ENCODE measurements around the gene CTBP1. TPM values are rescaled to one million over a fixed set of nuclear protein-coding genes. Genes with fewer than 3 reads are reported as not detected.
A peak's percentile ranks its signal among the peaks of the same experiment; 100 is the strongest.

CTBP1 gene
- total RNA-seq, 1 donor from 2014 or later = 200 TPM

- peak overlapping the region; percentile 86 for H3K27ac Mint-ChIP-seq
- H3K27me3 Mint-ChIP-seq = no peaks in the 10 kb centered on the region
- peak overlapping the region; percentile 68 for H3K4me3 Mint-ChIP-seq
- H3K36me3 Mint-ChIP-seq (ENCODE audit: low read depth) = peaks cover 23% of the 10 kb centered on the region
- intact Hi-C loops (cut with micrococcal nuclease) = loop anchor here (1.0 kb wide), 1 partner anchor 18 kb away; the partner anchor contains the start of gene CTBP1
- no peak for DNase-seq
- peaks cover 18% of the 10 kb centered on the region for H3K4me1 Mint-ChIP-seq
- peaks cover 5% of the 10 kb centered on the region for H3K9me3 Mint-ChIP-seq
Measured at GRCh38 chr4:1266881-1267763, 18.2 kb upstream of the CTBP1 start.

GRCh38 chr4:1265351-1265750 lies 16.4 kb upstream of the CTBP1 start:
- peak; percentile 48 for DNase-seq
- Mint-ChIP-seq H3K4me3 (no peak overlapping the region), H3K36me3 (ENCODE audit: low read depth) (peaks cover 17% of the 10 kb centered on the region), H3K9me3 (peaks cover 5% of the 10 kb centered on the region), H3K27me3 (no peaks in the 10 kb centered on the region), H3K27ac (no peak overlapping the region), H3K4me1 (peaks cover 22% of the 10 kb centered on the region)
- intact Hi-C loops (cut with micrococcal nuclease) = no loop called here

- no peak overlapping the region for H3K27ac Mint-ChIP-seq
- no peak overlapping the region for H3K4me3 Mint-ChIP-seq
- no peak for DNase-seq
- peaks cover 5% of the 10 kb centered on the region for H3K9me3 Mint-ChIP-seq
- intact Hi-C loops (cut with micrococcal nuclease) = no loop called here
- H3K27me3 Mint-ChIP-seq = no peaks in the 10 kb centered on the region
- peaks cover 17% of the 10 kb centered on the region for H3K36me3 Mint-ChIP-seq (ENCODE audit: low read depth)
- H3K4me1 Mint-ChIP-seq = peaks cover 25% of the 10 kb centered on the region
Measured at GRCh38 chr4:1264942-1265341, 16.0 kb upstream of the CTBP1 start.

- no peak overlapping the region for H3K27ac Mint-ChIP-seq
- peaks cover 18% of the 10 kb centered on the region for H3K36me3 Mint-ChIP-seq (ENCODE audit: low read depth)
- no peaks in the 10 kb centered on the region for H3K27me3 Mint-ChIP-seq
- intact Hi-C loops (cut with micrococcal nuclease) = no loop called here
- peaks cover 7% of the 10 kb centered on the region for H3K9me3 Mint-ChIP-seq
- H3K4me3 Mint-ChIP-seq = no peak overlapping the region
- H3K4me1 Mint-ChIP-seq = peaks cover 13% of the 10 kb centered on the region
- DNase-seq = peak; percentile 47
Measured at GRCh38 chr4:1261107-1261928, 12.4 kb upstream of the CTBP1 start.

GRCh38 chr4:1260418-1261106 lies 11.6 kb upstream of the CTBP1 start:
- Mint-ChIP-seq H3K27me3 (no peaks in the 10 kb centered on the region), H3K9me3 (peaks cover 9% of the 10 kb centered on the region), H3K4me1 (peaks cover 13% of the 10 kb centered on the region), H3K27ac (peak overlapping the region; percentile 21), H3K36me3 (ENCODE audit: low read depth) (peaks cover 14% of the 10 kb centered on the region), H3K4me3 (no peak overlapping the region)
- DNase-seq = peak; percentile 52
- intact Hi-C loops (cut with micrococcal nuclease) = no loop called here

GRCh38 chr4:1259966-1260365 lies 11.0 kb upstream of the CTBP1 start:
- intact Hi-C loops (cut with micrococcal nuclease) = no loop called here

GRCh38 chr4:1258457-1258856 lies 9.5 kb upstream of the CTBP1 start:
- DNase-seq = peak; percentile 46
- Mint-ChIP-seq H3K9me3 (peaks cover 18% of the 10 kb centered on the region), H3K36me3 (ENCODE audit: low read depth) (peaks cover 22% of the 10 kb centered on the region), H3K27ac (no peak overlapping the region), H3K27me3 (no peaks in the 10 kb centered on the region), H3K4me1 (peaks cover 21% of the 10 kb centered on the region), H3K4me3 (no peak overlapping the region)
- intact Hi-C loops (cut with micrococcal nuclease) = no loop called here

More at GRCh38 chr4:1259966-1260365, 11.0 kb upstream of the CTBP1 start:
- no peak for DNase-seq
- peak overlapping the region; percentile 52 for H3K27ac Mint-ChIP-seq
- H3K36me3 Mint-ChIP-seq (ENCODE audit: low read depth) = peaks cover 15% of the 10 kb centered on the region
- peaks cover 10% of the 10 kb centered on the region for H3K9me3 Mint-ChIP-seq
- H3K4me1 Mint-ChIP-seq = peaks cover 14% of the 10 kb centered on the region
- H3K27me3 Mint-ChIP-seq = no peaks in the 10 kb centered on the region
- H3K4me3 Mint-ChIP-seq = peak overlapping the region; percentile 0

GRCh38 chr4:1255699-1256098 lies 6.8 kb upstream of the CTBP1 start:
- DNase-seq = no peak
- Mint-ChIP-seq H3K27ac (no peak overlapping the region), H3K36me3 (ENCODE audit: low read depth) (peaks cover 48% of the 10 kb centered on the region), H3K4me1 (peaks cover 34% of the 10 kb centered on the region), H3K27me3 (no peaks in the 10 kb centered on the region), H3K4me3 (no peak overlapping the region), H3K9me3 (peaks cover 22% of the 10 kb centered on the region)
- intact Hi-C loops (cut with micrococcal nuclease) = no loop called here

- Mint-ChIP-seq H3K4me3 (no peak overlapping the region), H3K27me3 (no peaks in the 10 kb centered on the region), H3K4me1 (peaks cover 34% of the 10 kb centered on the region), H3K27ac (no peak overlapping the region), H3K9me3 (peaks cover 22% of the 10 kb centered on the region), H3K36me3 (ENCODE audit: low read depth) (peaks cover 53% of the 10 kb centered on the region)
- intact Hi-C loops (cut with micrococcal nuclease) = no loop called here
- peak; percentile 41 for DNase-seq
Measured at GRCh38 chr4:1255151-1255550, 6.2 kb upstream of the CTBP1 start.

GRCh38 chr4:1253831-1254230 lies 4.9 kb upstream of the CTBP1 start:
- H3K36me3 Mint-ChIP-seq (ENCODE audit: low read depth) = peaks cover 59% of the 10 kb centered on the region
- intact Hi-C loops (cut with micrococcal nuclease) = no loop called here
- peak overlapping the region; percentile 10 for H3K27ac Mint-ChIP-seq
- peak; percentile 53 for DNase-seq
- no peak overlapping the region for H3K4me3 Mint-ChIP-seq
- peaks cover 22% of the 10 kb centered on the region for H3K9me3 Mint-ChIP-seq
- H3K4me1 Mint-ChIP-seq = peaks cover 35% of the 10 kb centered on the region
- no peaks in the 10 kb centered on the region for H3K27me3 Mint-ChIP-seq

GRCh38 chr4:1252928-1253492 lies 4.1 kb upstream of the CTBP1 start:
- H3K36me3 Mint-ChIP-seq (ENCODE audit: low read depth) = peaks cover 53% of the 10 kb centered on the region
- peak overlapping the region; percentile 2 for H3K4me3 Mint-ChIP-seq
- intact Hi-C loops (cut with micrococcal nuclease) = no loop called here
- H3K27me3 Mint-ChIP-seq = no peaks in the 10 kb centered on the region
- no peak for DNase-seq
- peaks cover 22% of the 10 kb centered on the region for H3K9me3 Mint-ChIP-seq
- peaks cover 35% of the 10 kb centered on the region for H3K4me1 Mint-ChIP-seq
- H3K27ac Mint-ChIP-seq = no peak overlapping the region

- intact Hi-C loops (cut with micrococcal nuclease) = no loop called here
- H3K9me3 Mint-ChIP-seq = peaks cover 18% of the 10 kb centered on the region
- no peaks in the 10 kb centered on the region for H3K27me3 Mint-ChIP-seq
- no peak overlapping the region for H3K4me3 Mint-ChIP-seq
- peak overlapping the region; percentile 58 for H3K27ac Mint-ChIP-seq
- H3K36me3 Mint-ChIP-seq (ENCODE audit: low read depth) = peaks cover 57% of the 10 kb centered on the region
- H3K4me1 Mint-ChIP-seq = peaks cover 38% of the 10 kb centered on the region
- DNase-seq = no peak
Measured at GRCh38 chr4:1251773-1252066, 2.8 kb upstream of the CTBP1 start.

- no peak for DNase-seq
- intact Hi-C loops (cut with micrococcal nuclease) = no loop called here
- peak overlapping the region; percentile 97 for H3K27ac Mint-ChIP-seq
- peaks cover 44% of the 10 kb centered on the region for H3K4me1 Mint-ChIP-seq
- H3K36me3 Mint-ChIP-seq (ENCODE audit: low read depth) = peaks cover 59% of the 10 kb centered on the region
- peaks cover 18% of the 10 kb centered on the region for H3K9me3 Mint-ChIP-seq
- H3K27me3 Mint-ChIP-seq = no peaks in the 10 kb centered on the region
- peak overlapping the region; percentile 90 for H3K4me3 Mint-ChIP-seq
Measured at GRCh38 chr4:1250921-1251772, 2.2 kb upstream of the CTBP1 start.

Data from activated CD4-positive, alpha-beta T cell treated with anti-CD3 and anti-CD28 coated beads, Interleukin-2, amount 10 ng/mL, durations not matched to agents 24 days and 14 days (primary cell).